ENCODE results near the gene KIF5C. TPM values are rescaled to one million over a fixed set of nuclear protein-coding genes. Genes with fewer than 3 reads are reported as not detected.

Gene KIF5C
- polyA plus RNA-seq, 1 donor (not counting 4 experiments of a cell fraction or from before 2014, with no cell fraction given) = 0.03 TPM

DNA sequence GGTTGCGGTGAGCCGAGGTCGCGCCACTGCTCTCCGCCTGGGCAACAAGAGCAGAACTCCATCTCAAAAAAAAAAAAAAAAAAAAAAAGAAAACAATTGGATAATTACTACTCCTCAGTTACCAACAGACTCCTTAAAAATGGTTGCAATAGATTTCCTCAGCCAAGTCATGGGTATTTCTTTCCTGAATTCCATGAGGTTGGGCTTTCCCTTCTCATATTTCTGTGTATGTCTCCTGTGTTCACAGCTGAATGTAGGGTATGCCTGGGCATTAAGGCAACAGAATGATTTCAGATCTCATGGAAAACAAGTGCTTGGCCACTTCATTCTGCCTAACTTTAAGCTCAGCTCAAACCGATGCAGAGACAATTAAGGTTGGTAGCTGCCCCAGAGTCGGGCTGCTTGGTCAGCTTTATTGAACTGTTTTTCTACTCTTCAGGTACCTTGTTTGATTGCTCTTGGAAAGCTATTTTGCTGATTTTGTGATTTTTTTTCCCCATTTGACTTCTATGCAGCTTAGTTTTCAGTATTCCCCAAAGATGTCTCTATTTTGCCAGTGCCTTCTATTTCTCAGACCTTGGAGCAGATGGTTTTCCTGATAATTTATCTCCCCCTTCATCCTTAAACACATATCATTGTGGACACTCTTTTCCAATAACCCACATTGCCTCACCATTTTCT is 24.8 kb downstream of the KIF5C start:
- no peaks in the 10 kb centered on the region for H4K20me1 ChIP-seq (ENCODE audit: control insufficient read depth, extremely low read depth, insufficient read depth, low read length)
- DNase-seq (ENCODE audit: low read depth, low spot score) (no peak), FAIRE-seq (no peak)
- no peaks in the 10 kb centered on the region for H3K9me1 ChIP-seq (ENCODE audit: control insufficient read depth, extremely low read depth, insufficient read depth, low read length)
- H3K4me1 ChIP-seq (ENCODE audit: control insufficient read depth, extremely low read depth, insufficient read depth, low read length) = no peaks in the 10 kb centered on the region
- no peak overlapping the region for H3K9ac ChIP-seq (ENCODE audit: control insufficient read depth, extremely low read depth, insufficient read depth, low read length)
- H3K27me3 ChIP-seq (ENCODE audit: control insufficient read depth, extremely low read depth, insufficient read depth, low read length) = no peaks in the 10 kb centered on the region
- H3K9me3 ChIP-seq (ENCODE audit: control insufficient read depth, low read depth, low read length) = no peaks in the 10 kb centered on the region
- H3K36me3 ChIP-seq (ENCODE audit: control insufficient read depth in 2 of 2, extremely low read depth in 1 of 2, insufficient read depth in 2 of 2, low read length in 2 of 2) = no peaks in the 10 kb centered on the region
- no peak overlapping the region for H3K4me2 ChIP-seq (ENCODE audit: control insufficient read depth, extremely low read depth, insufficient read depth, low read depth, low read length)
- H3K4me3 ChIP-seq (ENCODE audit: control insufficient read depth in 2 of 3, extremely low read depth in 1 of 3, insufficient read depth in 2 of 3, low read depth in 1 of 3, low read length in 3 of 3) = no peak overlapping the region
- H3K27ac ChIP-seq (ENCODE audit: control insufficient read depth, insufficient read depth, low read length) = no peak overlapping the region
- TF ChIP-seq, protein P1, sequence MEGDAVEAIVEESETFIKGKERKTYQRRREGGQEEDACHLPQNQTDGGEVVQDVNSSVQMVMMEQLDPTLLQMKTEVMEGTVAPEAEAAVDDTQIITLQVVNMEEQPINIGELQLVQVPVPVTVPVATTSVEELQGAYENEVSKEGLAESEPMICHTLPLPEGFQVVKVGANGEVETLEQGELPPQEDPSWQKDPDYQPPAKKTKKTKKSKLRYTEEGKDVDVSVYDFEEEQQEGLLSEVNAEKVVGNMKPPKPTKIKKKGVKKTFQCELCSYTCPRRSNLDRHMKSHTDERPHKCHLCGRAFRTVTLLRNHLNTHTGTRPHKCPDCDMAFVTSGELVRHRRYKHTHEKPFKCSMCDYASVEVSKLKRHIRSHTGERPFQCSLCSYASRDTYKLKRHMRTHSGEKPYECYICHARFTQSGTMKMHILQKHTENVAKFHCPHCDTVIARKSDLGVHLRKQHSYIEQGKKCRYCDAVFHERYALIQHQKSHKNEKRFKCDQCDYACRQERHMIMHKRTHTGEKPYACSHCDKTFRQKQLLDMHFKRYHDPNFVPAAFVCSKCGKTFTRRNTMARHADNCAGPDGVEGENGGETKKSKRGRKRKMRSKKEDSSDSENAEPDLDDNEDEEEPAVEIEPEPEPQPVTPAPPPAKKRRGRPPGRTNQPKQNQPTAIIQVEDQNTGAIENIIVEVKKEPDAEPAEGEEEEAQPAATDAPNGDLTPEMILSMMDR (optimal IDR thresholded peaks at IDR 0.05 in 1 of 3, IDR thresholded peaks at IDR 0.05 in 1 of 3, conservative IDR thresholded peaks at IDR 0.05 in 1 of 3; ENCODE audit: extremely low read depth in 1 of 3, insufficient read depth in 2 of 3, low read length in 3 of 3) = no peak
- TF ChIP-seq EZH2 (IDR thresholded peaks at IDR 0.05; ENCODE audit: low read length) = no peak
- H3K79me2 ChIP-seq (ENCODE audit: control insufficient read depth, insufficient read depth, low read length) = no peaks in the 10 kb centered on the region
- dilution Hi-C loops (cut with MboI; ENCODE audit: extremely low pct_ligation_motif_present, low sequenced_read_pairs) = no loop called here
- H2AFZ ChIP-seq (ENCODE audit: control insufficient read depth, low read length) = no peak overlapping the region

DNA sequence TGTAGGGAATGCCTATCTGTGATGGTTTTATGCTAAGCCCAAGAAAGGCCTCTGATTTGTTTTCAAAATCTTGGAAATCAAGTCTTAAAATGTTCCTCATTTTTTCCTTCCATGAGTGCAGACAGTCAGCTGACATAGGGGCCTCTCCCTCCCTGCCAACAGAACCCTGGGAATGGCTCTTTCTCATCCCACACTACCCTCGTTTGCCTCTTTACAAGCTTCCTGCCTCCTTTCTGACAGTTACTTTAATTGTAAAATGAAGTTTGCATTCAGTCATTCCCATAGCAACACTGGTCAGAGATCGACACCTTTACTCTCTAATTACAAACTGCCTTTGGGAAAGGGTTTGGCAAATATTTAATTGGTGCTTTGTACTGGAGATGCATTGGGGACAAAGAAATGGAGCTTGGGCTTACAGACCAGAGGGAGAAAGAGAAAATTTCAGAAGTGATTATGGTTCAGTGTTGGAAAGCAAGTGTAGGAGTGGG is 25.4 kb downstream of the KIF5C start:
- Histone ChIP-seq H3K4me3 (ENCODE audit: control insufficient read depth in 2 of 3, extremely low read depth in 1 of 3, insufficient read depth in 2 of 3, low read depth in 1 of 3, low read length in 3 of 3) (no peak overlapping the region), H3K9me3 (ENCODE audit: control insufficient read depth, low read depth, low read length) (no peaks in the 10 kb centered on the region), H3K27me3 (ENCODE audit: control insufficient read depth, extremely low read depth, insufficient read depth, low read length) (no peaks in the 10 kb centered on the region), H2AFZ (ENCODE audit: control insufficient read depth, low read length) (no peak overlapping the region), H3K79me2 (ENCODE audit: control insufficient read depth, insufficient read depth, low read length) (no peaks in the 10 kb centered on the region), H3K4me2 (ENCODE audit: control insufficient read depth, extremely low read depth, insufficient read depth, low read depth, low read length) (no peak overlapping the region), H3K9ac (ENCODE audit: control insufficient read depth, extremely low read depth, insufficient read depth, low read length) (no peak overlapping the region), H3K27ac (ENCODE audit: control insufficient read depth, insufficient read depth, low read length) (no peak overlapping the region), H3K9me1 (ENCODE audit: control insufficient read depth, extremely low read depth, insufficient read depth, low read length) (no peaks in the 10 kb centered on the region), H3K36me3 (ENCODE audit: control insufficient read depth in 2 of 2, extremely low read depth in 1 of 2, insufficient read depth in 2 of 2, low read length in 2 of 2) (no peaks in the 10 kb centered on the region), H4K20me1 (ENCODE audit: control insufficient read depth, extremely low read depth, insufficient read depth, low read length) (no peaks in the 10 kb centered on the region), H3K4me1 (ENCODE audit: control insufficient read depth, extremely low read depth, insufficient read depth, low read length) (no peaks in the 10 kb centered on the region)
- dilution Hi-C loops (cut with MboI; ENCODE audit: extremely low pct_ligation_motif_present, low sequenced_read_pairs) = no loop called here
- DNase-seq (ENCODE audit: low read depth, low spot score) = no peak
- TF ChIP-seq, protein P1 (optimal IDR thresholded peaks at IDR 0.05 in 1 of 3, IDR thresholded peaks at IDR 0.05 in 1 of 3, conservative IDR thresholded peaks at IDR 0.05 in 1 of 3; ENCODE audit: extremely low read depth in 1 of 3, insufficient read depth in 2 of 3, low read length in 3 of 3) = no peak
- no peak for TF ChIP-seq EZH2 (IDR thresholded peaks at IDR 0.05; ENCODE audit: low read length)
- no peak for FAIRE-seq
